Measurements from ENCODE around the gene CHTF18. TPM values are rescaled to one million over a fixed set of nuclear protein-coding genes. Genes with fewer than 3 reads are reported as not detected.
A peak's percentile ranks its signal among the peaks of the same experiment; 100 is the strongest.

Gene CHTF18
- total and polyA plus RNA-seq, 8 donors: 5.4 to 61.6 (median 8.0) TPM

GRCh38 chr16:776824-777223 lies 11.6 kb upstream of the CHTF18 start:
- 81 to 90% methylated on average over 9 of the region's 9 CpGs for WGBS, 2 donors
- no peaks in the 10 kb centered on the region for H3K36me3 ChIP-seq
- no peaks in the 10 kb centered on the region for H3K27me3 ChIP-seq
- DNase-seq (no peak), ATAC-seq (no peak), FAIRE-seq (no peak)
- no peak overlapping the region for H3K4me3 ChIP-seq
- H3K27ac ChIP-seq: no peak overlapping the region
- no peaks in the 10 kb centered on the region for H3K4me1 ChIP-seq
- intact Hi-C loops (cut with DNase I): no loop called here
- H3K9me3 ChIP-seq: no peaks in the 10 kb centered on the region
- TF ChIP-seq CTCF (IDR thresholded peaks at IDR 0.05): no peak

DNA sequence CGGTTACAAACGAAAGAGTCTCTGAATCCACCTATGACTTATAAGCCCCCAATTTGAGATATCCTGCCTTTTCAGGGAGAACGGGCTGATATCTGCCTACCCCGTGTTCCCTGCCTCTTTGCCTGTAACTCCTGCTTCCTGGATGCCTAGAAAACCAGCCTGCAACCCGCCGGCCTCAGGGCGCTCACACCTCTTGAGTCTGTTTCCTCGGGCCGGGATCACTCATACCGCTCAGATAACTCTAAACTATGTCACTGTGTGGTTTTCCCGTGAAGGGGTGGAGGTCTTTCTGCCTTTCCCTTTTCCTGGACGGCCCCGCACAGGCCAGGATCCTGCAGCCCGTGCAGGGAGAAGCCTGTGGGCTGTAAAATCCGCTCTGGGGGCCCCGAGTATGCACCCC lies 10.6 kb upstream of the CHTF18 start:
- no peaks in the 10 kb centered on the region for H3K27me3 ChIP-seq
- intact Hi-C loops (cut with DNase I): no loop called here
- H3K4me3 ChIP-seq: no peak overlapping the region
- ATAC-seq (no peak), DNase-seq (no peak), FAIRE-seq (no peak)
- H3K27ac ChIP-seq: no peak overlapping the region
- no peaks in the 10 kb centered on the region for H3K4me1 ChIP-seq
- WGBS, 2 donors: 29 to 35% methylated on average over 16 of the region's 16 CpGs
- no peaks in the 10 kb centered on the region for H3K36me3 ChIP-seq
- H3K9me3 ChIP-seq: no peaks in the 10 kb centered on the region
- no peak for TF ChIP-seq CTCF (IDR thresholded peaks at IDR 0.05)

- WGBS, 2 donors: 57 to 62% methylated on average over 11 of the region's 11 CpGs
- Histone ChIP-seq H3K27me3 (no peaks in the 10 kb centered on the region), H3K36me3 (no peaks in the 10 kb centered on the region), H3K9me3 (no peaks in the 10 kb centered on the region), H3K4me3 (no peak overlapping the region), H3K4me1 (no peaks in the 10 kb centered on the region), H3K27ac (no peak overlapping the region)
- no peak for FAIRE-seq
- ATAC-seq: peak in 1 of 4 donors; percentile 8
- no peak for TF ChIP-seq CTCF (IDR thresholded peaks at IDR 0.05)
- no peak for DNase-seq
- intact Hi-C loops (cut with DNase I): no loop called here
Observed at GRCh38 chr16:778447-778846, 10.0 kb upstream of the CHTF18 start.

GRCh38 chr16:778909-779527 lies 9.4 kb upstream of the CHTF18 start:
- no peak for TF ChIP-seq CTCF (IDR thresholded peaks at IDR 0.05)
- H3K27ac ChIP-seq: no peak overlapping the region
- no peak for DNase-seq
- H3K36me3 ChIP-seq: no peaks in the 10 kb centered on the region
- H3K9me3 ChIP-seq: no peaks in the 10 kb centered on the region
- no peak overlapping the region for H3K4me3 ChIP-seq
- no peak for ATAC-seq
- H3K27me3 ChIP-seq: no peaks in the 10 kb centered on the region
- FAIRE-seq: no peak
- H3K4me1 ChIP-seq: no peaks in the 10 kb centered on the region
- intact Hi-C loops (cut with DNase I): no loop called here
- 62 to 81% methylated on average over 6 of the region's 6 CpGs for WGBS, 2 donors

DNA sequence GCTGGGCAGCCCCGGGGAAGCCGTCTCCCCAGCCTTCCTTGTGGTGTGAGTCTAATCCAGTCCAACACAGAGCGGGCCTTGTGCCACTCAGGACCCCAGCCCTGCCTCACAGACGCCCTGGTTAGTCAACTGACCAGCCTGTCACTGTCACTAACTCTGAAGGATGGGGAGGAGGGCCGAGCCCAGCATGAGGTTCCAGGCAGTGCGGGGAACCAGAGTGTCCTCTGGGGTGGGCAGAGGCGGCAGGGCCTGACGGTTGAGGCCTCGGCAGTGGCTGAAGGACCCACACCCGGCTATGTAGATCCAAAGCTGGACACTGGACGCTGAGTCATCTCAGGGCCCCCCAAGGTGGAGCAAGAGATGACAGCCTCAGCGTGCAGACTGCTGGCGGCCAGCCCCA lies 8.9 kb upstream of the CHTF18 start:
- WGBS, 2 donors: 49 to 62% methylated on average over 13 of the region's 13 CpGs
- TF ChIP-seq CTCF (IDR thresholded peaks at IDR 0.05): no peak
- Histone ChIP-seq H3K27me3 (no peaks in the 10 kb centered on the region), H3K4me3 (no peak overlapping the region), H3K4me1 (no peaks in the 10 kb centered on the region), H3K36me3 (no peaks in the 10 kb centered on the region), H3K27ac (no peak overlapping the region), H3K9me3 (no peaks in the 10 kb centered on the region)
- ATAC-seq: no peak
- intact Hi-C loops (cut with DNase I): no loop called here
- no peak for FAIRE-seq
- no peak for DNase-seq
